GM12875 (cell line): ENCODE data around the gene LEMD2.
A peak's percentile ranks its signal among the peaks of the same experiment; 100 is the strongest.

Experiments
- H3K4me3 ChIP-seq: one replicate; pipeline ENCODE4 v1.5.1; 2011; ENCODE audit warnings: low read depth, low read length, control low read depth
- TF ChIP-seq, protein P1 (sequence below): IDR thresholded peaks from 2 replicates; pipeline ENCODE4 v1.5.1; 2011; ENCODE audit warnings: low read depth, mild to moderate bottlenecking, control low read depth, inconsistent platforms, low read length, moderate library complexity, borderline replicate concordance; ENCODE audit not compliant: insufficient read depth

Gene LEMD2

DNA sequence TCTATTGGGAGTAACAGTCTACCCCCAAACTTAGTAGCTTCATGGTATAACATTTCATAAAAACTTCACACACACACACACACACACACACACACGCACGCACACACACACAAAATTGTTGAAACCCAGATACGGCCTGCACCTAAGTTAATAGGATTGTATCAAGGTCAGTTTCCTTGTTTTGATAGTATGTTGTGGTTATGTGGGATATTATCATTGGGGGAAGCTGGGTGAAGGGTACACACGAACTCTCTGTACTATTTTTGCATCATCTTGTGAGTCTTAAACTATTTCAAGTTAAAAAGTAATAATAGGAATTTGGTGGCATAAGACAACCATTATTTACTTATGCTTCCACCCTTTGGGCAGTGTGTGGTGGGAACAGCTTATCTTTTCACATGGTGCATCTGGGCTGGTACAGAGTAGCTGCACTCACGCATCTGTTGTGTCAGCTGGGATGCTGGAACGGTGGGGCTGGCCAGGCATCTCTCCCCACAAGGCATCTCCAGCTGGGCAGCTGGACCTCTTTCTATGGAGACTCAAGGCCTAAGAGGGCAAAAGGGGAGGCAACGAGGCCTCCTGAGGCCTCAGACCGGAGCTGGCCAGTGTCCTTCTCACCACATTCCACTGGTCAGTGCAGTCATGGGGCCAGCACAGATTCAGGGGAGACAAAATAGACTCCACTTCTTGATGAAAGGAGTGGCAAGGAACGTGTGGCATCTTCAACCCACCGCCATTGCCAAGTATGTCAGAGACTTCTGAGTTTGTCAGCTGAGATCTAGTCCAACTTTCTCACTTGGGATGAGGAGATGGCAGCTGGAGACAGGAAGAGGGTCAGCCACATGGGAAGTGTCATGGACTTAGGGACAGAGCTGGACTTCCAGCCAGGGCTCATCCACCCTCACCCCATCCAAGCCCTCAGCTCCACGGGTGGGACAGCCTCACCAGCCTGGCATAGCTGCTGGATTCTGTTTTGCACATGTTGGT is 21.7 kb downstream of the LEMD2 start:
- TF ChIP-seq, protein P1, sequence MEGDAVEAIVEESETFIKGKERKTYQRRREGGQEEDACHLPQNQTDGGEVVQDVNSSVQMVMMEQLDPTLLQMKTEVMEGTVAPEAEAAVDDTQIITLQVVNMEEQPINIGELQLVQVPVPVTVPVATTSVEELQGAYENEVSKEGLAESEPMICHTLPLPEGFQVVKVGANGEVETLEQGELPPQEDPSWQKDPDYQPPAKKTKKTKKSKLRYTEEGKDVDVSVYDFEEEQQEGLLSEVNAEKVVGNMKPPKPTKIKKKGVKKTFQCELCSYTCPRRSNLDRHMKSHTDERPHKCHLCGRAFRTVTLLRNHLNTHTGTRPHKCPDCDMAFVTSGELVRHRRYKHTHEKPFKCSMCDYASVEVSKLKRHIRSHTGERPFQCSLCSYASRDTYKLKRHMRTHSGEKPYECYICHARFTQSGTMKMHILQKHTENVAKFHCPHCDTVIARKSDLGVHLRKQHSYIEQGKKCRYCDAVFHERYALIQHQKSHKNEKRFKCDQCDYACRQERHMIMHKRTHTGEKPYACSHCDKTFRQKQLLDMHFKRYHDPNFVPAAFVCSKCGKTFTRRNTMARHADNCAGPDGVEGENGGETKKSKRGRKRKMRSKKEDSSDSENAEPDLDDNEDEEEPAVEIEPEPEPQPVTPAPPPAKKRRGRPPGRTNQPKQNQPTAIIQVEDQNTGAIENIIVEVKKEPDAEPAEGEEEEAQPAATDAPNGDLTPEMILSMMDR: no peak
- no peak overlapping the region for H3K4me3 ChIP-seq

DNA sequence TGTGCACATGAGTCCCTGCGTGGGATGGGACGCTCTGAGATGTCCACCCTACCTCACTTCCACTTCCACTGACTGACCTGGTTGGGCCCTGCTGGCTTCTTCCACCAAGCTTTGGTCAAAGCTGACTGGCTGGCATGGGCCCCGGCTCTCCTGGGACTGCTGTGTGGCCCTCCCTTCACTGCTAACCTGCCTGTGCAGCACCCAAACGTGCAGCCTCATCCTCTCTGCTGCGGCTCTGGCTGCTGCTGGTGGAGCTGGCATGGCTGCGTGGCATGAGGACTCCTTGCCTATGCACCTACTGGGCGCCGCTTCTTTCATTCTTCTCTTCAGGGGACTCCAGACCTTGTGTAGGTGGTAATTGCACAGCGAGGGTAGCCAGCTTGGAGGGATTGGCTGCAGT is 23.6 kb downstream of the LEMD2 start:
- H3K4me3 ChIP-seq: no peak overlapping the region
- TF ChIP-seq, protein P1: no peak

DNA sequence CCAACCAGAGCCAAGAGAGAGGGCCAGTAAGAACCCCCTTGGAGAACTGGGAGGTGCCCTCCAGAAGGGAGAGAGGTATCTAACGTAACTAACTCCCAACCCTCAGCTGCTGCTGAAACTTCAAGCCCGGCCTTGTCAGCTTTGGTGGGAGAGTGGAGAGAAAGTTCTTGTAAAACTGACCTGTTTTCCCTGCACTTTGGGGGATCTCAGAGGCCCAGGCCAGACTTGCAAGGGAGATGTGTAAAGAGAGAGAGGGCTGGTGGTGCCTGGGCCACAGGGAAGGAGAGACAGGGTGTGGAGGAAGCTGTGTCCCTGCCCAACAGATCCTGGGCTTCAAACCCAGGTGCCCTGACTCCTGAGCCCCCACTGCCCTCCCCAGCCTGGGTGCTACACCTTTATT is 24.9 kb downstream of the LEMD2 start:
- H3K4me3 ChIP-seq: no peak overlapping the region
- TF ChIP-seq, protein P1: no peak

DNA sequence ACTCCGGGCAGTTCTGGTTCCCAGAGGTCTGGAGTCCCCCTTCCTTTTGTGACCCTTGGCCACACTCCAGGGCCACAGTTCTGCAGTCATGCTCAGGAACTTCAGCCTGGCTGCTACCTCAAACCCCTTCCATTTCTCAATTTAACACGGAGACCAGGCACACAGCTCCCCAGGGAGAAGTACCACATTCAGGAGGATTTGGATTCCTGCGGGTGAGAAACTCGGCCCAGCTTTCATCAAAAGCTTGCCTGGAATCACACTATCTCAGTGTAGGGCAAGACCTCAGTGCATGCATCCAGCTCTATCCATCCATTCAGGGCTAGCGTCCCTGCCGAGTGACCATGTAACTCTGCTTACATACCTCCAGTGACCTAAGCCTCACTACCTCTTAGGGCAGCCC is 25.4 kb downstream of the LEMD2 start:
- TF ChIP-seq, protein P1: no peak
- no peak overlapping the region for H3K4me3 ChIP-seq

DNA sequence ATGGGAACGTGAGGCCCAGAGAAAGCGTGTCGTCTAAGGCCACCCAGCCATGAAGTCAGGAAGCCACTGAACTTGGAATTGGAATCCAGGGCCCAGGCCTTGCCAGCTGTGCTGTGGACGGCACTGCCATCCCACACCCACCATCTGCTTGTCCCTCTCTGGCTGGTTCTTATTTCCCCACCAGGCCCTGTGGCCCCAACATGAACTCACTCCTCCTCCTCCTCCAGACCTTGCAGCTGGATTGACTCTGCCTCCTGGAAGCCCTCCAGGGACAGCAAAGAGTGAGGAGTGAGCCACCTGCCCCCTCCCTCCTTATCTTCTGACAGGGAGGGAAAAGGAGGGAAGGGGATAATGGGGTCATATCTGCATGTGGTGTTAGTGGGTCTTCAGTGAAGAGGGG is 26.2 kb downstream of the LEMD2 start:
- TF ChIP-seq, protein P1: no peak
- no peak overlapping the region for H3K4me3 ChIP-seq

DNA sequence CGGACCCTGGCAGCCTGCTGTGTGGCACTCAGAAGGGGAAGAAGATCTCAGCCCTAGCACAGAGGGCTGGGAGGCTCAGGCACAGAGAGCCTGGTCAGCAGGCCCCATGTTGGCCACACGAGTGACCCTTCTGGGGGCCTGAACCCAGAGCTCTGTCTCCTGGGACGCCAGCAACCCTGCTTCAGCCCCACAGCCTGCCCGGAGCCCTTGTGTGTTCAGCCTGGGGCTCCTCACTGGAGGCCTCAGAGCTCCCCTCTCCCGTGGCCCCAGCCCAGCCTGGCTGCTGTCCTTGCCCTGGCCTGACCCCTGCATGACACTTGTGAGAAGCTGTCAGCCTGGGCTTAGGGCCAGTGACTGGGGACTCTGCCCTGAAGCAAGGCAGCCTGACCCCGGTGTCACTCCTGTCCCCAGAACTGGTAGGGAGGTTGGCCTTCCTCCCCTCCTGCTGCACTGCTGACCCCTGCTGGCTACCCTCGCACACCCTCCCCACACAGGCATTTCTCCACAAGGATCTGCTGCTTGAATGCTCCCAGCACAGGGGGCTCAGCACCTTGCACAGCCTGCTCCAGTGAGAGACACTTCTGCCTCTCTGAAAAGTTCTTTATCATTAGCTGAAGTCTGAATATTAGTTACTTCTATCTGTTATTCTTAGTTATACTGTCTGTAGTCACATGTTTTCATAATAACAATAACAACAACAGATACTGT is 26.9 kb downstream of the LEMD2 start:
- TF ChIP-seq, protein P1: peak; percentile 76
- no peak overlapping the region for H3K4me3 ChIP-seq
